GM12878 (cell line): ENCODE data around the gene MAPK1. TPM values are rescaled to one million over a fixed set of nuclear protein-coding genes. Genes with fewer than 3 reads are reported as not detected.

Experiments used
- ATF7 ChIP-seq: fragments of 450-650 bp; IDR thresholded peaks from 2 replicates; pipeline ENCODE4 v1.6.1; 2016; ENCODE audit warnings: low read depth, mild to moderate bottlenecking
- BACH1 ChIP-seq: fragments of 450-650 bp; IDR thresholded peaks from 2 replicates; pipeline ENCODE4 v1.6.1; 2017; ENCODE audit warnings: mild to moderate bottlenecking, borderline replicate concordance
- E2F8 ChIP-seq: fragments of 450-650 bp; IDR thresholded peaks from 2 replicates; pipeline ENCODE4 v1.6.1; 2018; ENCODE audit warnings: mild to moderate bottlenecking, low read depth, moderate library complexity; ENCODE audit not compliant: partially characterized antibody
- EGR1 ChIP-seq, 2 experiments: IDR thresholded peaks; 1 replicate in 1 of 2; 2 replicates in 1 of 2; pipeline ENCODE4 v1.6.1; 2011 to 2012; ENCODE audit warnings: low read depth in 2 of 2, low read length in 2 of 2, borderline replicate concordance in 1 of 2, mild to moderate bottlenecking in 1 of 2, moderate library complexity in 1 of 2
- HDGF ChIP-seq: fragments of 450-650 bp; IDR thresholded peaks from 2 replicates; pipeline ENCODE4 v1.6.1; 2016; ENCODE audit warnings: antibody characterized with exemption
- IKZF1 ChIP-seq: fragments of 450-650 bp; conservative IDR thresholded peaks from 2 replicates; pipeline ENCODE4 v1.6.1; 2017; ENCODE audit warnings: antibody characterized with exemption, mild to moderate bottlenecking
- IKZF2 ChIP-seq, 2 experiments: fragments of 450-650 bp; IDR thresholded peaks; 2 replicates each; pipeline ENCODE4 v1.6.1; 2017; ENCODE audit warnings: mild to moderate bottlenecking in 2 of 2, moderate library complexity in 2 of 2
- KLF5 ChIP-seq: fragments of 450-650 bp; IDR thresholded peaks from 2 replicates; pipeline ENCODE4 v1.6.1; 2014; ENCODE audit warnings: mild to moderate bottlenecking; ENCODE audit not compliant: partially characterized antibody
- NBN ChIP-seq: fragments of 450-650 bp; IDR thresholded peaks from 2 replicates; pipeline ENCODE4 v1.6.1; 2016
- NFIC ChIP-seq: IDR thresholded peaks from 2 replicates; pipeline ENCODE4 v1.6.1; 2012; ENCODE audit warnings: low read depth, mild to moderate bottlenecking, inconsistent platforms, low read length, moderate library complexity
- NFYB ChIP-seq: IDR thresholded peaks from 2 replicates; pipeline ENCODE4 v1.6.1; 2011; ENCODE audit warnings: low read depth, mild to moderate bottlenecking, low read length, improper control_type of control experiment, moderate library complexity; ENCODE audit not compliant: insufficient read depth
- PAX8 ChIP-seq: fragments of 450-650 bp; IDR thresholded peaks from 2 replicates; pipeline ENCODE4 v1.6.1; 2017; ENCODE audit warnings: mild to moderate bottlenecking, moderate library complexity
- PBX3 ChIP-seq: IDR thresholded peaks from 2 replicates; pipeline ENCODE4 v1.6.1; 2011; ENCODE audit warnings: mild to moderate bottlenecking, low read depth, low read length, moderate library complexity; ENCODE audit not compliant: insufficient replicate concordance
- POLR2AphosphoS5 ChIP-seq: IDR thresholded peaks from 2 replicates; pipeline ENCODE4 v1.6.1; 2011; ENCODE audit warnings: mild to moderate bottlenecking, low read length, inconsistent platforms
- RBBP5 ChIP-seq: fragments of 200-600 bp; sonication (generic); conservative IDR thresholded peaks from 2 replicates; pipeline ENCODE4 v1.6.1; 2016
- RFX5 ChIP-seq: IDR thresholded peaks from 2 replicates; pipeline ENCODE4 v1.6.1; 2011; ENCODE audit warnings: low read depth, low read length, improper control_type of control experiment
- TBL1XR1 ChIP-seq: IDR thresholded peaks from 2 replicates; pipeline ENCODE4 v1.6.1; 2012; ENCODE audit warnings: low read depth, low read length, improper control_type of control experiment
- TCF12 ChIP-seq: IDR thresholded peaks from 2 replicates; pipeline ENCODE4 v1.6.1; 2011; ENCODE audit warnings: low read depth, mild to moderate bottlenecking, low read length
- TCF3 ChIP-seq: IDR thresholded peaks from 2 replicates; pipeline ENCODE4 v1.6.1; 2012; ENCODE audit warnings: low read depth, mild to moderate bottlenecking, low read length, borderline replicate concordance; ENCODE audit not compliant: insufficient read depth
- ZBTB11 ChIP-seq: fragments of 450-650 bp; formaldehyde crosslinking; IDR thresholded peaks from 2 replicates; pipeline ENCODE4 v1.5.0; 2022; ENCODE audit warnings: mild to moderate bottlenecking, missing genetic modification characterization
- ZNF274 ChIP-seq: IDR thresholded peaks from one replicate; pipeline ENCODE4 v1.8.0; 2011; ENCODE audit not compliant: insufficient read length, insufficient read depth
- polyA plus RNA-seq, 11 experiments: library from polyadenylated mRNA; depleted of rRNA in 4 of 11; unstranded in 6 of 11; stranded (reverse) in 5 of 11; fragments of >200 nt; fragmentation: Nextera tagmentation in 4 of 11; fragmentation: Illumina TruSeq in 1 of 11; extraction: Ambion mirVana in 4 of 11; extraction: Trizol in 1 of 11; gene quantifications; 1 replicate in 1 of 11; 2 replicates in 10 of 11; pipeline versions ENCODE4 v1.2.1 to v1.2.3, GENCODE V29; 2011 to 2016; ENCODE audit warnings: inconsistent platforms in 2 of 11, missing spikeins in 2 of 11, low read depth in 1 of 11
- total RNA-seq, 4 experiments: library from RNA; depleted of rRNA in 3 of 4; stranded (reverse); fragments of >200 nt in 3 of 4; fragmentation: Illumina TruSeq in 1 of 4; extraction: Trizol in 1 of 4; gene quantifications; 2 replicates each; pipeline versions ENCODE4 v1.2.1 to v1.2.3, GENCODE V29; 2013 to 2021

MAPK1 gene
- total and polyA plus RNA-seq, 10 of the 15 experiments (the other 5 are each of a cell fraction or from before 2014, with no cell fraction given), result 7.0 to 123 (median 58.4) TPM

- TF ChIP-seq E2F8, result no peak
- TF ChIP-seq NFYB, result no peak
- TF ChIP-seq NFIC, result peak; percentile 72; the same call in 1 of the 2 replicates
- peak; percentile 83 for TF ChIP-seq ATF7
- no peak for TF ChIP-seq POLR2AphosphoS5
- TF ChIP-seq NBN, result peak; percentile 41; the same call in 1 of the 2 replicates
- TF ChIP-seq HDGF, result no peak
- TF ChIP-seq IKZF1, result 0 out of 2 replicates have a peak, but pooled peaks have one; percentile 17
- TF ChIP-seq RFX5, result no peak
- peak; percentile 18; the same call in 1 of the 2 replicates for TF ChIP-seq BACH1
- TF ChIP-seq PAX8, result no peak
- no peak for TF ChIP-seq ZBTB11 (CRISPR knock-in tag)
- peak in 1 of 2 experiments; percentile 39; a peak in 2 of 4 replicates for TF ChIP-seq IKZF2 (IDR thresholded peaks at IDR 0.05)
- TF ChIP-seq TBL1XR1, result no peak
- no peak for TF ChIP-seq RBBP5
- no peak for TF ChIP-seq KLF5
- TF ChIP-seq ZNF274, result no peak
- TF ChIP-seq EGR1 (IDR thresholded peaks at IDR 0.05; ENCODE audit: borderline replicate concordance in 1 of 2, low read depth in 2 of 2, low read length in 2 of 2), result peak in 1 of 2 experiments; percentile 95; a peak in 2 of 3 replicates
- TF ChIP-seq TCF12, result no peak
- TF ChIP-seq PBX3, result no peak
- TF ChIP-seq TCF3, result no peak
These were observed 75.5 kb downstream of the MAPK1 start (continued) for GRCh38 chr22:21791635-21792625.
